T1000 (cell line): Measurements from ENCODE around the gene OR10D3.
"Not testable (repeated sequence)": the region's sequence is repeated elsewhere in the genome, so short reads cannot be mapped to it uniquely, and the experiment has no call there.

Experiments
- DNase-seq: peaks from one replicate; lab custom pipeline; 2025; ENCODE audit warnings: mixed read lengths; lab: John Stamatoyannopoulos, UW

OR10D3 gene

GRCh38 chr11:124183068-124183467 is at the start of gene OR10D3:
Gene OR10D3 (plus strand): TSS chr11:124183345. CDS start chr11:124185270, 1,925 bp downstream.
- no peak for DNase-seq

- no peak for DNase-seq
Observed at GRCh38 chr11:124143034-124143433, 40.1 kb upstream of the OR10D3 start.

GRCh38 chr11:124147951-124148350 is 35.2 kb upstream of the OR10D3 start:
- DNase-seq = no peak

GRCh38 chr11:124150684-124151083 is 32.5 kb upstream of the OR10D3 start:
- no peak for DNase-seq

- no peak for DNase-seq
Observed at GRCh38 chr11:124152770-124153407, 30.3 kb upstream of the OR10D3 start.

- no peak for DNase-seq
Observed at GRCh38 chr11:124153821-124154220, 29.3 kb upstream of the OR10D3 start.

- no peak for DNase-seq
Observed at GRCh38 chr11:124159481-124159880, 23.7 kb upstream of the OR10D3 start.

- DNase-seq = no peak
Observed at GRCh38 chr11:124160986-124161385, 22.2 kb upstream of the OR10D3 start.

GRCh38 chr11:124167826-124168231 is 15.3 kb upstream of the OR10D3 start:
- no peak for DNase-seq

GRCh38 chr11:124168796-124169195 is 14.3 kb upstream of the OR10D3 start:
- no peak for DNase-seq

GRCh38 chr11:124170315-124170714 is 12.8 kb upstream of the OR10D3 start:
- not testable (repeated sequence) for DNase-seq

- no peak for DNase-seq
Observed at GRCh38 chr11:124170801-124171586, 12.2 kb upstream of the OR10D3 start.

- DNase-seq = no peak
Observed at GRCh38 chr11:124172101-124172500, 11.0 kb upstream of the OR10D3 start.

- no peak for DNase-seq
Observed at GRCh38 chr11:124172599-124172998, 10.5 kb upstream of the OR10D3 start.

- DNase-seq = no peak
Observed at GRCh38 chr11:124174001-124174583, 9.1 kb upstream of the OR10D3 start.

GRCh38 chr11:124176925-124177715 is 6.0 kb upstream of the OR10D3 start:
- no peak for DNase-seq

- DNase-seq = no peak
Observed at GRCh38 chr11:124179310-124179709, 3.8 kb upstream of the OR10D3 start.

GRCh38 chr11:124190298-124191139 is 7.4 kb downstream of the OR10D3 start:
- DNase-seq = no peak

- DNase-seq = no peak
Observed at GRCh38 chr11:124193221-124194010, 10.3 kb downstream of the OR10D3 start.
